Keratinocyte (primary cell): ENCODE data around the gene PUDP. TPM values are rescaled to one million over a fixed set of nuclear protein-coding genes. Genes with fewer than 3 reads are reported as not detected.

Experiments
- DNase-seq: peaks from one replicate; pipeline ENCODE4 v3.0.0-alpha.2; 2011; ENCODE audit warnings: low read depth, missing footprints, low spot score
- FAIRE-seq: peaks from 2 replicates; lab custom pipeline; 2011; peaks lifted over from hg19 to GRCh38; lab: Jason Lieb, UNC
- H2AFZ ChIP-seq: 2 replicates; pipeline ENCODE4 v1.6.0; 2012; ENCODE audit warnings: low read length, control low read depth, inconsistent platforms; ENCODE audit not compliant: control insufficient read depth
- H3K27ac ChIP-seq: 2 replicates; pipeline ENCODE4 v1.5.1; 2011; ENCODE audit warnings: low read length; ENCODE audit not compliant: control insufficient read depth, insufficient read depth
- H3K27me3 ChIP-seq: 3 replicates; pipeline ENCODE4 v1.6.0; 2011; ENCODE audit warnings: low read length; ENCODE audit not compliant: control insufficient read depth, insufficient read depth; ENCODE audit errors: extremely low read depth
- H3K36me3 ChIP-seq, 2 experiments: 2 replicates in 1 of 2; 3 replicates in 1 of 2; pipeline ENCODE4 v1.5.1; 2011; ENCODE audit warnings: low read length in 2 of 2, mild to moderate bottlenecking in 1 of 2; ENCODE audit not compliant: control insufficient read depth in 2 of 2, insufficient read depth in 2 of 2; ENCODE audit errors: extremely low read depth in 1 of 2
- H3K4me1 ChIP-seq: 3 replicates; pipeline ENCODE4 v1.5.1; 2011; ENCODE audit warnings: low read length; ENCODE audit not compliant: control insufficient read depth, insufficient read depth; ENCODE audit errors: extremely low read depth
- H3K4me2 ChIP-seq: 3 replicates; pipeline ENCODE4 v1.6.0; 2011; ENCODE audit warnings: low read depth, low read length; ENCODE audit not compliant: control insufficient read depth, insufficient read depth; ENCODE audit errors: extremely low read depth
- H3K4me3 ChIP-seq, 3 experiments: fragments of 200-600 bp in 1 of 3; sonication (generic) in 1 of 3; 2 replicates in 2 of 3; 3 replicates in 1 of 3; pipeline ENCODE4 v1.5.1; 2011 to 2016; ENCODE audit warnings: low read length in 3 of 3, mild to moderate bottlenecking in 3 of 3, control low read depth in 2 of 3, inconsistent platforms in 1 of 3, low read depth in 1 of 3, mixed read lengths in 1 of 3, mixed run types in 1 of 3, moderate library complexity in 1 of 3; ENCODE audit not compliant: control insufficient read depth in 2 of 3, insufficient read depth in 2 of 3; ENCODE audit errors: extremely low read depth in 1 of 3
- H3K79me2 ChIP-seq: 2 replicates; pipeline ENCODE4 v1.6.0; 2012; ENCODE audit warnings: low read length; ENCODE audit not compliant: control insufficient read depth, insufficient read depth
- H3K9ac ChIP-seq: 3 replicates; pipeline ENCODE4 v1.6.0; 2011; ENCODE audit warnings: low read length; ENCODE audit not compliant: control insufficient read depth, insufficient read depth; ENCODE audit errors: extremely low read depth
- H3K9me1 ChIP-seq: 3 replicates; pipeline ENCODE4 v1.6.0; 2011; ENCODE audit warnings: low read length; ENCODE audit not compliant: control insufficient read depth, insufficient read depth; ENCODE audit errors: extremely low read depth
- H3K9me3 ChIP-seq: 2 replicates; pipeline ENCODE4 v1.5.1; 2012; ENCODE audit warnings: low read depth, low read length; ENCODE audit not compliant: control insufficient read depth
- H4K20me1 ChIP-seq: 3 replicates; pipeline ENCODE4 v1.6.0; 2011; ENCODE audit warnings: low read length; ENCODE audit not compliant: control insufficient read depth, insufficient read depth; ENCODE audit errors: extremely low read depth
- EZH2 ChIP-seq: IDR thresholded peaks from one replicate; pipeline ENCODE4 v1.6.1; 2012; ENCODE audit warnings: inconsistent platforms, mild to moderate bottlenecking, low read length, moderate library complexity
- dilution Hi-C: fragments of 300-500 bp; cut with MboI; formaldehyde crosslinking; loops from one replicate; pipeline ENCODE4 v1.7.0; 2020; ENCODE audit warnings: low sequenced_read_pairs; ENCODE audit not compliant: extremely low pct_ligation_motif_present
- polyA plus RNA-seq, 5 experiments: library from polyadenylated mRNA; depleted of rRNA in 3 of 5; stranded (reverse) in 3 of 5; stranded (forward) in 1 of 5; unstranded in 1 of 5; fragments of >200 nt; gene quantifications; 1 replicate in 1 of 5; 2 replicates in 3 of 5; 3 replicates in 1 of 5; pipeline versions ENCODE4 v1.2.1 to v1.2.3, GENCODE V29; 2011 to 2012; ENCODE audit warnings: missing spikeins in 2 of 5, low read depth in 1 of 5, low replicate concordance in 1 of 5
- TF ChIP-seq, protein P1 (sequence below), 3 experiments: IDR thresholded peaks in 1 of 3; conservative IDR thresholded peaks in 1 of 3; optimal IDR thresholded peaks in 1 of 3; 2 replicates in 2 of 3; 3 replicates in 1 of 3; pipeline versions ENCODE3 to v1.5.1; 2011; ENCODE audit warnings: low read length in 3 of 3, mild to moderate bottlenecking in 3 of 3, moderate library complexity in 2 of 3, control low read depth in 1 of 3, inconsistent platforms in 1 of 3; ENCODE audit not compliant: insufficient read depth in 2 of 3; ENCODE audit errors: extremely low read depth in 1 of 3

The PUDP gene
- polyA plus RNA-seq, 1 donor (not counting 4 experiments of a cell fraction or from before 2014, with no cell fraction given) = 48.0 TPM

DNA sequence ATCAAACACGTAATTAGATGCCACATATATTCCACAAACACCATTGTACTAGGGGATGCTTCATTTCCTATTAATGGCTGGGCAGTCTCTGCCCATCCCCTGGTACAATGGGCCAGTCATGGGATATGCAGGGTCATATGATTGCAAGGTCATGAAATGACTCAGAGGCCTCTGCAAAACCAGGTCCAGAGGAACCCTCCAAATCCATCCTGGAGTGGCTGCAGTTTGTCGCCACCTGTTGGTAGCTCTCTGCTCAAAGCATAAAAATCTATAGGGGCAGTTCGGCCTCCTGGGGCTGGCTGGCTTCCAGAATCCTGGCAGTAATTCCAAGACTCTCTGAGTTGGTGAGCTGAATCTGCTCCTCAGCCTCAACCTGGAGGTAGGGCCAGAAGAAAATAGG lies 22.9 kb upstream of the PUDP start:
- Histone ChIP-seq H3K9ac (no peak overlapping the region), H2AFZ (no peak overlapping the region), H3K4me1 (no peaks in the 10 kb centered on the region), H3K9me3 (no peaks in the 10 kb centered on the region), H3K9me1 (no peaks in the 10 kb centered on the region), H3K36me3 (no peaks in the 10 kb centered on the region), H4K20me1 (no peaks in the 10 kb centered on the region), H3K4me3 (no peak overlapping the region), H3K27ac (no peak overlapping the region), H3K4me2 (no peak overlapping the region), H3K79me2 (no peaks in the 10 kb centered on the region), H3K27me3 (no peaks in the 10 kb centered on the region)
- TF ChIP-seq, protein P1, sequence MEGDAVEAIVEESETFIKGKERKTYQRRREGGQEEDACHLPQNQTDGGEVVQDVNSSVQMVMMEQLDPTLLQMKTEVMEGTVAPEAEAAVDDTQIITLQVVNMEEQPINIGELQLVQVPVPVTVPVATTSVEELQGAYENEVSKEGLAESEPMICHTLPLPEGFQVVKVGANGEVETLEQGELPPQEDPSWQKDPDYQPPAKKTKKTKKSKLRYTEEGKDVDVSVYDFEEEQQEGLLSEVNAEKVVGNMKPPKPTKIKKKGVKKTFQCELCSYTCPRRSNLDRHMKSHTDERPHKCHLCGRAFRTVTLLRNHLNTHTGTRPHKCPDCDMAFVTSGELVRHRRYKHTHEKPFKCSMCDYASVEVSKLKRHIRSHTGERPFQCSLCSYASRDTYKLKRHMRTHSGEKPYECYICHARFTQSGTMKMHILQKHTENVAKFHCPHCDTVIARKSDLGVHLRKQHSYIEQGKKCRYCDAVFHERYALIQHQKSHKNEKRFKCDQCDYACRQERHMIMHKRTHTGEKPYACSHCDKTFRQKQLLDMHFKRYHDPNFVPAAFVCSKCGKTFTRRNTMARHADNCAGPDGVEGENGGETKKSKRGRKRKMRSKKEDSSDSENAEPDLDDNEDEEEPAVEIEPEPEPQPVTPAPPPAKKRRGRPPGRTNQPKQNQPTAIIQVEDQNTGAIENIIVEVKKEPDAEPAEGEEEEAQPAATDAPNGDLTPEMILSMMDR (optimal IDR thresholded peaks at IDR 0.05 in 1 of 3, IDR thresholded peaks at IDR 0.05 in 1 of 3, conservative IDR thresholded peaks at IDR 0.05 in 1 of 3; ENCODE audit: extremely low read depth in 1 of 3, insufficient read depth in 2 of 3, low read length in 3 of 3) = peak; percentile 50 to 62 (median 51)
- TF ChIP-seq EZH2 = no peak
- dilution Hi-C loops = no loop called here
- DNase-seq (no peak), FAIRE-seq (no peak)

DNA sequence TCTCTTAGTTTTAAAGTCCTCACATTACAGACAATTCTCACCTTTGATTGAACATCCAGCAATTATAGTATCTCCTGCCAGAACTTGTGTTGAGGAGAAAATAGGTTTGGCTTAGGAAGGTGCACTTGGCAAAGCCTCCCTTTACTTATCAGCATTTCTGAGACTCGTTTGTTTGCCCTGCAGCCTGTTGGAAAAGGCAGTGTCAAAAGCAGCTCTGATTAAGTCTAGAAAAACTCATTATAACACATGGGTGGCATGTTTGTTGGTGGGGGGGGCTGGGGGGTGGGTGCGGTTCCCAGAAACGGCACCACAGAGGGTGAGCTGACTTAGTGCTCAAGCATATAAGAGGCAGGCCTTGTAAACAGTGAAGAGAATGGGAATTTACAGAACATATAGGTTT lies 21.7 kb upstream of the PUDP start:
- Histone ChIP-seq H2AFZ (no peak overlapping the region), H3K4me2 (no peak overlapping the region), H3K9me3 (no peaks in the 10 kb centered on the region), H3K27me3 (no peaks in the 10 kb centered on the region), H3K9me1 (no peaks in the 10 kb centered on the region), H3K4me1 (no peaks in the 10 kb centered on the region), H4K20me1 (no peaks in the 10 kb centered on the region), H3K36me3 (no peaks in the 10 kb centered on the region), H3K4me3 (no peak overlapping the region), H3K79me2 (no peaks in the 10 kb centered on the region), H3K9ac (no peak overlapping the region), H3K27ac (no peak overlapping the region)
- TF ChIP-seq, protein P1 (optimal IDR thresholded peaks at IDR 0.05 in 1 of 3, IDR thresholded peaks at IDR 0.05 in 1 of 3, conservative IDR thresholded peaks at IDR 0.05 in 1 of 3; ENCODE audit: extremely low read depth in 1 of 3, insufficient read depth in 2 of 3, low read length in 3 of 3) = no peak
- no peak for TF ChIP-seq EZH2
- FAIRE-seq = no peak
- dilution Hi-C loops = no loop called here
- DNase-seq = no peak
